ENCODE measurements around the gene MAP3K3.
A peak's percentile ranks its signal among the peaks of the same experiment; 100 is the strongest.
"Not testable (repeated sequence)": the region's sequence is repeated elsewhere in the genome, so short reads cannot be mapped to it uniquely, and the experiment has no call there.

Gene MAP3K3

DNA sequence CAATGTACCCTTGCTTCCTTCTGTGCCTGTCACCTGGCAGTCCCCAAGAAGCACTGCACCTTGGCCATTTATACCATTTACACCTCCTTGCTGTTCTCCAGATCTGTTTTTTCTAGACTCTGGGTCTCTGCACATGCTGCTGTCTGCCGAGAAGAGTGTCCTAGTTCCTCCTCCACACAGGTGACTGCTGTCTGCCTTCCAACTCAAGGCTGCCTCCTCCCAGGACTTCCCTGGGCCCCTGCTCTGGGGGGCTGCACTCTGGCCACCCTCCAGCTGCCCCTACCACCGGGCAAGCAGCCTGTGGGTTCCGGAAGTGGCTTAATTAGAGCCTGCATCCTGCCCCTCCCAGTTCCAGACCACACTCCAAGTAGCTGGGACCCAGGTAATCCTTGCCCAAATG is 83.4 kb downstream of the MAP3K3 start:
- DNase-seq (ENCODE audit: low read depth in 2 of 2), result no peak

DNA sequence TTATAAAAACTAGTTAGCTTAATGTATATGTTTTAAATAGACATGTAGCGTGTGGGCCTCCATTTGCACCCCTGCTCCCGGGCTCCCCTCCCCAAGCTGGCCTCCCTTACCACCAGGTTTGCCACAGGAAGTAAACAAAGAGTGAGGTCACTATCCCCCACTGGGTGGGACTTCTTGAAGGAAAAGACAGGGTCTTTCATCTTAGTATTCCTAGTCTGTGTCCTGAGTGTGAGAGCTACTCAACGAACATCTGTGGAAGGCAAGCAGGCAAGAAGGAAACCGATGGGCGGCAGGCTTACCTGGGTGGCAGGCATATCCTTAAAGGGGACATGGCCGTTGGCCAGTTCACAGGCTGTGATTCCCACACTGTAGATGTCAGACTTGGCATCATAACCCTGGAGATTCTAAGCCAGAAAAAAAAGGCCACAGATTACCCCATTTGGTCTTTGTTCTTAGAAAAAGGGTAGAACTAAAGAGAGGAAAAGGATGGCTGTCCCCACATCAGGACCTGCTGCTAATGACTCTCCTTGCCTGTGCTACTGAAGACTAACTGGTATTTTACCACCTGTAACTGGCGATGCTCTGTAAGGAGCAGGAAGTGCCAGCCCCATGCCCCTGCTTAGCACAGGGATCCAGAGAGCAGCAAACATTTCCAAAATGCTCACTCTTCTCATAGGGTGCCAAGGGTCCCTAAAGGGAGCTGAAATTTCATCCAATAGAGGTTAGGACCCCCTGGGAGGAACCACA is 84.3 kb downstream of the MAP3K3 start:
- DNase-seq (ENCODE audit: low read depth in 2 of 2), result no peak

GRCh38 chr17:63707151-63707550 is 84.9 kb downstream of the MAP3K3 start:
- DNase-seq (ENCODE audit: low read depth in 2 of 2), result no peak

- no peak for DNase-seq (ENCODE audit: low read depth in 2 of 2)
These were observed 86.9 kb downstream of the MAP3K3 start for GRCh38 chr17:63709110-63709509.

GRCh38 chr17:63714550-63715277 is 92.5 kb downstream of the MAP3K3 start:
- no peak for DNase-seq (ENCODE audit: low read depth in 2 of 2)

- no peak for DNase-seq (ENCODE audit: low read depth in 2 of 2)
These were observed 94.2 kb downstream of the MAP3K3 start for GRCh38 chr17:63716426-63716825.

DNA sequence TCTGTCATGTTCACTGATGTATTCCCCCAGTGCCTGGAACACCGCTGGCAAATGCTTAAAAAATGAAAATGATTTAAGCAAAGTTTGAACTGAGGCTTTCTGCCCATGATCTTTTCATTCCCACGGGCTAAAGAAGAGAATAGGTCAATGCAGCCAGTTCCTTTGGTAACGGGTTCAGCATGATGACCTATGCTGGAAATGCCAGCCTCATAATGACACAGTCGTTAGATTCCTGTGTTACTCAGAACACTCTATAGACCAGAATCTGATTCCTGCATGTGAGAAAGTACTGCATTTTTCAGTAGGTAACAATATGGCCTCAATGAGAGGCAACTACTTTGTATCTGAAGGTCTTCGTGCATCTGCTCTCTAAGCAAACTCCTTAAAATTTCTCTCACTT is 96.8 kb downstream of the MAP3K3 start:
- no peak for DNase-seq (ENCODE audit: low read depth in 2 of 2)

- DNase-seq (ENCODE audit: low read depth in 2 of 2), result not testable (repeated sequence)
These were observed 98.0 kb downstream of the MAP3K3 start for GRCh38 chr17:63720194-63720593.

DNA sequence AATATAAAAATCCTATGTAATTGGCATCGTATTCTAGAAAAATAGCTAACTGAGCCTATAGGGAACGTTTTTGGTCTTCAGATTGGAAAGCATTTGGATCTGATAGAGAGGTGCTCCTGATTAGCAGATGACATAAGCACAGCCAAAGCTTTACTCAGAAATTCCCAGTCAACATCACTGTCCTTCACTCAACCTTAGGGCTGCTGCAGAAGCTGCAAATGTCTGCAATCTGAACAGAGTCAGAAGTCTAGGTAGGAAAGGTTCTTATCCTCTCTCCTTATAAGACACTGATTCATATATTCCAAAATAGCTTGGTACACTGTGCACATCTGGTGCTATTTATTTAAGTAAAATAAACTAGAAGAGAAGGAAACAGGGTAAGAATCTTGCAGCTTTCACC is 100.2 kb downstream of the MAP3K3 start:
- DNase-seq (ENCODE audit: low read depth in 2 of 2), result no peak

DNA sequence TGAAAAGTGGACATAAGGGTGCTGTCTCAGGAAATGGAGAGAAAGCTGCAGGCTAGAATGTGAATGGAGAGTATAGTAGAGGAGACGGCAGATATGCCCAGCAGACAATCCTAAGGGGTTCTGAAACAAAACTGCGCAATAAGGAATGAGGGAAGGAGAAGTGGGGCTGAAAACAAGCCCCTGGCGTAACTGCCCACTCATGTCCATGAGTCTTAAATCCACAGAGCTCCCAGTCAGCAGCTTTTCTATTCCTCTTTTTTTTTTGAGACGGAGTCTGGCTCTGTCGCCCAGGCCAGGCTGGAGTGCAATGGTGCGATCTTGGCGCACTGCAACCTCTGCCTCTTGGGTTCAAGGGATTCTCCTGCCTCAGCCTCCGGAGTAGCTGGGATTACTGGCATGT is 113.5 kb downstream of the MAP3K3 start:
- no peak for DNase-seq (ENCODE audit: low read depth in 2 of 2)

DNA sequence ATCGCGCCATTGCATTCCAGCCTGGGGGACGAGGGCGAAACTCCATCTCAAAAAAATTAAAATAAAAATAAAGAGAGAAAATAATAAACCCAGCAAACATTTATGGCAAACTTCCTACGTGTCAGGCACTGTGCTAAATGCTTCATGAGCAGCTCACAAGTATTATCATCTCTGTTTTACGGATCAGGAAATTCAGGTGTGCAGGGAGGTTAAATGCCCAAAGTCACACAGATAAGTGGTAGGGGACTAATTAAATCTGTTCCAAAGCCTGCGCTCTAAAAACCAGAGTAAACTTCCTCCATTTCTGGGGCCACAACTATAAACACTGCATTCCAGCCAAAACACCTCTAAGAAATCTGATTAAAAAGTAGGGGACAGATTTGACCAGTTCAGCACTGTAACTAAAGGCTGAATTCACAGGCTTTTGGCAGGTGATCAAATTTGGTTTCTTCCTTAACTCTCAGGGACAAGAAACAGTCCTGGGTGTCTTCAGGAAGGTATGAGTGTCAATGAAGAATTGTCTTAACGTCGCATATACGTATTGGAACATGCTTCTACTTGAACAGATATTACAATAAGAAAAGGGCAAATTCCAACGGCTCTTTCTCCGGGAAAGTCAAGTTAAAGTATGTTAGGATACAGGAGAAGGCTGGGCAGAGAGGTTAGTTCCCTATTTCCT is 118.4 kb downstream of the MAP3K3 start:
- DNase-seq (ENCODE audit: low read depth in 2 of 2), result no peak

- DNase-seq (ENCODE audit: low read depth in 2 of 2), result no peak
These were observed 118.9 kb downstream of the MAP3K3 start for GRCh38 chr17:63741143-63741407.

DNA sequence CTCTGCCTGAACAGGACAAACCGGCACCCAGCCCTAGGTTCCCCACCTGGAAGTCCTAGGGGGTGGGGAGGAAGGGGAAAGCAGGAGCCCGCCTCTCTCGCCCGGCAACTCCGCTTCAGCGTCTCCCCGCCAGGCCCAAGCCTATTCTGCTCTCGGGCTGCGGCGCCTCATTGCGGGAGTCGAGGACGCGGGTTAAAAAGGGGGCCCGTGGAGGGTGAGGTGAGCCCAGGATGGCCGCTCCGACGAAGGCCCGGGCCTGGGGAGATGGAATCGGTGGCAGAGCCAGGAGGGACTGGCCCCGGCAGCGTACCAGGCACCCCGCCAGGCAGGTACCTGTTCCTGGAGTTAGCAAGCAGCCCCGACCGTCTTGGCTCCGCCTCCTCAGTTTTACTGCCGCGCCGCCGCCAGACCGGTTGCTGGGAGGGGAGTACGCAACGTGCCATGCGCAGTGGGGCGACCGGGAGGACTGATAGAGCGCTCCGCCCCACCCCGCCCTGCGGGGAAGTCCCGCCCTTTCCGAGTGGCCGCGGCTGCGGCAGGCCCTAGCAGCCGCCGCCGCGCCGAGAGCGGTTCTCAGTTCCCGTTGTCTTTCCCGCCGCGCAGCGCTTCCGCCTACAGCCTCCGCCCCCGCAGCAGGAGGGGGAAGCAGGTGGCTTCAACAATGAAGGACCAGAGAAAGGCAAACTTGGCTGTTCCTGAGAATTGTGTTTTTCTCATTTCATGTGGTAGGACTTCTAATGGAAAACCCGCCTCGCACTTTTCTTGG is 119.4 kb downstream of the MAP3K3 start, which contains the start of gene STRADA:
STRADA (minus strand) TSS at position 392 of the 766 bp plus-strand sequence. CDS start 13,430 bp downstream, outside the sequence.
- peak; percentile 99 for DNase-seq (ENCODE audit: low read depth in 2 of 2)
